Measurements from ENCODE around the gene NCAPD2.

NCAPD2 gene

GRCh38 chr12:6493497-6494257 lies at the start of gene NCAPD2:
Gene NCAPD2 (plus strand): TSS chr12:6494102. CDS start chr12:6495099, 997 bp downstream.
- DNase-seq: peak; percentile 95

DNA sequence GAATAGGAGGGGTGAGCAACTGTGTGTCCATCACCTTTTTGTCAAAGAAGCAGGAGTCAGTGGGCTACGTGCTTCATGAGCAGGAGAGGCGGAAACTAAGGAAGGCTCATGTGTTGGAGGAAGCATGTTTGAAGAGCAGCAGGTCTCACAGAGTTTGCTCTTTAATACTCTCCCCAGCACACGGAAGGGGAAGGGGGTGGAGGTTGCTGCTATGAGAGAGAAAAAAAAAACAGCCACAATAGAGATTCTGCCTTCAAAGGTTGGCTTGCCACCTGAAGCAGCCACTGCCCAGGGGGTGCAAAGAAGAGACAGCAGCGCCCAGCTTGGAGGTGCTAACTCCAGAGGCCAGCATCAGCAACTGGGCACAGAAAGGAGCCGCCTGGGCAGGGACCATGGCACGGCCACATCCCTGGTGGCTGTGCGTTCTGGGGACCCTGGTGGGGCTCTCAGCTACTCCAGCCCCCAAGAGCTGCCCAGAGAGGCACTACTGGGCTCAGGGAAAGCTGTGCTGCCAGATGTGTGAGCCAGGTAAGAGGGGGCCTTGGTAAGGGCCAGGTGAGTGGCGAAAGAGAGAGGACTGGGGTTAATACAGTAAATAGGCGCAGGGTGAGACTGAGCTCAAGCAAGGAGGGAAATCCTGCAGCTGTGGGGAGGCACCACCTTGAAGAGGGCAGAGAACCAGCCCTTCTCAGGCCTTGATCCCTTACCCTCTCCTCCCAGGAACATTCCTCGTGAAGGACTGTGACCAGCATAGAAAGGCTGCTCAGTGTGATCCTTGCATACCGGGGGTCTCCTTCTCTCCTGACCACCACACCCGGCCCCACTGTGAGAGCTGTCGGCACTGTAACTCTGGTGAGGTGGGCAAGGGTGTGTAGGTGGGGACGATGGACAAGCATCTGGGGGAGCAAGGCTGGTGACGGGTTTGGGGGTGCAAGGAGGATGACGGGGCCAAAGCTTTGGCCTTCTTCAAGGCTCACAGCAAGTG lies 48.9 kb upstream of the NCAPD2 start, which contains the start of gene CD27:
TSS of gene CD27 (plus strand) at position 252 of the 985 bp plus-strand sequence. CDS start at position 393, 141 bp downstream.
- peak; percentile 81 for DNase-seq

DNA sequence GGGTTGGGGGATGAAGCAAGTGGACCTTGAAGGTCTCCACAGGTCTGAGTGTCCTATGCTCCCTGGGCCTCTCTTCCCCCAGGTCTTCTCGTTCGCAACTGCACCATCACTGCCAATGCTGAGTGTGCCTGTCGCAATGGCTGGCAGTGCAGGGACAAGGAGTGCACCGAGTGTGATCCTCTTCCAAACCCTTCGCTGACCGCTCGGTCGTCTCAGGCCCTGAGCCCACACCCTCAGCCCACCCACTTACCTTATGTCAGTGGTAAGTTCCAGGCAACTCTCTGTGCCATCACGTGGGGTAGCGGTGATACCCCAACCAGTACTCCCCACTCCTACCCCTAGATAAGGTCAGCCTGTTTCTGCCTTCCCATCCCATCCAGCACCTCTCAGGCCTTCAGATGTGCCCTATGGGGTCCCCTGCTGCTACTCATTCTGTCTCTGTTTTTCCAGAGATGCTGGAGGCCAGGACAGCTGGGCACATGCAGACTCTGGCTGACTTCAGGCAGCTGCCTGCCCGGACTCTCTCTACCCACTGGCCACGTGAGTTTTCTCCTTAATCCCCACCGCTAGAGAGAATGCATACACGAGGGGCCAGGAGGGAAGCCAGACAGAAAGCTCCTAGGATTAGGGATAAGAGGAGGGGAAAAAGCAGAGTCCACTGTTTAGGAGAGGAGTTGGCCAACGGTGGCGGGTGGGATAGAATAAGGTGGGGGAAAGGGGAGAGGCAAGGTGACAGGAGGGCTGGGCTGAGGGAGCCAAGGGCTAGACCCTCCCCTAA lies 43.6 kb upstream of the NCAPD2 start:
- peak; percentile 68 for DNase-seq

DNA sequence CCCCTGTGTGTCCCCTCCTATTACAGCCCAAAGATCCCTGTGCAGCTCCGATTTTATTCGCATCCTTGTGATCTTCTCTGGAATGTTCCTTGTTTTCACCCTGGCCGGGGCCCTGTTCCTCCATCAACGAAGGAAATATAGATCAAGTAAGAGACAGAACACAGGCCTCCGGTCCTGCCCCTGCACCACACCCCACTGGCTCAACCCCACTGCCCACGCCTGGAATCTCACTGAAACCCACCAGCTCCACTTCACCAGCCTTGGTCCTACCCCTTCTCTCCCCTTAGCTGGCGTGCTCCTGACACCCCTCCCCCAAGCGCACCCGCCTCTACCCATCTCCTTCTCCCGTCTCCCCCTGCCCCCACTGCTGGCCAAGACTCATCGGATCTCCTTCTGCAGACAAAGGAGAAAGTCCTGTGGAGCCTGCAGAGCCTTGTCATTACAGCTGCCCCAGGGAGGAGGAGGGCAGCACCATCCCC lies 43.0 kb upstream of the NCAPD2 start:
- peak; percentile 86 for DNase-seq

- DNase-seq: peak; percentile 89
Measured at GRCh38 chr12:6451348-6452244, 42.3 kb upstream of the NCAPD2 start, which contains the start of gene TAPBPL. Gene TAPBPL (plus strand): TSS chr12:6452042. CDS start chr12:6452249, 207 bp downstream.

DNA sequence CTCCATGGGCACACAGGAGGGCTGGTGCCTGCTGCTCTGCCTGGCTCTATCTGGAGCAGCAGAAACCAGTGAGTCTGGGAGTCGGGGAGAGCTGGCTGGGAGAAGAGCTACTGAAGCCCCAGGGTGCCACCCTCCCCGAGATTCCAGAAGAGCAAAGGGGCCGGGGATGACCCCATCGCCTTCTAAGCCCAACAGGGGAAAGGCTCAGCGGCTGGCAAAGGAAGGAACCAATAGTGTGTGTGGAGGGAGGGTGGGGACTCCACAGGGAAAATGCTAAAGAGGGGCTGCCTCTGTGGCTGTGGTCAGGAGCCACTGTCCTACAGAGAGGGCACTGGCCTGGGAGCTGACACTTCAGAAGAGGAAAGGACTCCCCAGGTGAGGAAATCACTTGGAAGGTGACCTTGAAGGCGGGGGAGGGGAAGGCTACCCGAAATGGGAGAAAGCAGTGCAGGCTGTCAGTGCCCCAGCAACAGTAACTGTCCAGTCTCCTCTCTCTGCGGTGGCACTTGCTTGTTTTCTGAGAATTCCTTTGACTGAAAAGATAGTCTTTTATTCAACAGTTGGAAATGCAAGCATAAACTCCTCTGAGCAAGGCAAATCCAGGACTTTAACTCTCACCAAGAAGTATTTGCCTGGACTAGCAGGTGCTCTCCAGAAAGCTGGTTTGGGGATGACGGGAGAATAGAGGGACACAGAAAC lies 41.5 kb upstream of the NCAPD2 start:
- DNase-seq: peak; percentile 84

DNA sequence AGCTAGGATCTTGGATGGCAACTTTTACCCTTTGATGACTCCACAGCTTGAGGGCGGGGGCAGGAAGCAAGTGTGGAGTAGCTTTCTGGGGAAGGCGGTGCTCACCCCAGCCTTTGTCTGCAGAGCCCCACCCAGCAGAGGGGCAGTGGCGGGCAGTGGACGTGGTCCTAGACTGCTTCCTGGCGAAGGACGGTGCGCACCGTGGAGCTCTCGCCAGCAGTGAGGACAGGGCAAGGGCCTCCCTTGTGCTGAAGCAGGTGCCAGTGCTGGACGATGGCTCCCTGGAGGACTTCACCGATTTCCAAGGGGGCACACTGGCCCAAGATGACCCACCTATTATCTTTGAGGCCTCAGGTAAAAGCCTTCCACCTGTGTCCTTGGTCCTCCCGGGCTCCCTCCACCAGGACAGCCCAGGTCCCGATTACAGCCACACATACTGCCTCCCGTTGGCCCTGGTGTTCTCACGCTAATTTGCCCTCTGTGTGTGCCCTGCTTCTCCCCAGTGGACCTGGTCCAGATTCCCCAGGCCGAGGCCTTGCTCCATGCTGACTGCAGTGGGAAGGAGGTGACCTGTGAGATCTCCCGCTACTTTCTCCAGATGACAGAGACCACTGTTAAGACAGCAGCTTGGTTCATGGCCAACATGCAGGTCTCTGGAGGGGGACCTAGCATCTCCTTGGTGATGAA lies 40.8 kb upstream of the NCAPD2 start:
- peak; percentile 81 for DNase-seq

GRCh38 chr12:6457220-6457945 lies 36.5 kb upstream of the NCAPD2 start:
- DNase-seq: peak; percentile 59

DNA sequence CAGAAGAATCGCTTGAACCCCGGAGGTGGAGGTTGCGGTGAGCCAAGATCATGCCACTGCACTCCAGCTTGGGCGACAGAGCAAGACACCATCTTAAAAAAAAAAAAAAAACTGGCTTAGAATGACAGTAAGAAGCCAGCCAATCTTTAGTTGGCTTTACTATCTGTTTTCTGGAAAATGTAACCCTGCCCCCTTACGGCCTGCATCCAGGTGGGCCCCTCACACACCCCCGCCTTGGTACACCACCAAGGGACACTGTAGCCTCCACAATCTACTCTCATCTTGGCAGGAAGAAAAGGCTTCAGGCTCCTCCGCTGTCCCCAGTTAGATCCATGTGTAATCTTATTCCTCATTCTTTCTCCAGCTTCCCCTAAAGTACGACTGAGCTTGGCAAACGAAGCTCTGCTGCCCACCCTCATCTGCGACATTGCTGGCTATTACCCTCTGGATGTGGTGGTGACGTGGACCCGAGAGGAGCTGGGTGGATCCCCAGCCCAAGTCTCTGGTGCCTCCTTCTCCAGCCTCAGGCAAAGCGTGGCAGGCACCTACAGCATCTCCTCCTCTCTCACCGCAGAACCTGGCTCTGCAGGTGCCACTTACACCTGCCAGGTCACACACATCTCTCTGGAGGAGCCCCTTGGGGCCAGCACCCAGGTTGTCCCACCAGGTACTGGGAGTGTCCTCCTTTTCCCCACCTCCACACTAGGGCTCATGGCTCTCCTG lies 35.5 kb upstream of the NCAPD2 start:
- no peak for DNase-seq

DNA sequence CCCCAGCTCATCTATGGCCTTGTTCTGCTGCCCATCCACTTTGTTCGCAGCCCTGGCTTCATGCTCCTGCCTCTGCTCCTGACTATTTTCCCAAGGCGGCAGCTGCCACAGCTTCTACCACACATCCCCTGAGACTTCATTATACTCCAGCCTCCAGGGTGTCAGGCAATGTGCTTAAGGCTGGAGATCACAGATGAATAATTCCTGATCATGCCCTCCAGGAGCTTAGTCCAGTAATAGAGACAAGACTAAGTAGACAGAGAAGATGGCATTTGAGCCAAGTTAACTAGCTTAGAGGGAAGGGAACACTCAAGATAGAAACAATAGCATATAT lies 34.9 kb upstream of the NCAPD2 start:
- DNase-seq: no peak

- DNase-seq: peak; percentile 83
Measured at GRCh38 chr12:6460751-6461371, 33.0 kb upstream of the NCAPD2 start.

DNA sequence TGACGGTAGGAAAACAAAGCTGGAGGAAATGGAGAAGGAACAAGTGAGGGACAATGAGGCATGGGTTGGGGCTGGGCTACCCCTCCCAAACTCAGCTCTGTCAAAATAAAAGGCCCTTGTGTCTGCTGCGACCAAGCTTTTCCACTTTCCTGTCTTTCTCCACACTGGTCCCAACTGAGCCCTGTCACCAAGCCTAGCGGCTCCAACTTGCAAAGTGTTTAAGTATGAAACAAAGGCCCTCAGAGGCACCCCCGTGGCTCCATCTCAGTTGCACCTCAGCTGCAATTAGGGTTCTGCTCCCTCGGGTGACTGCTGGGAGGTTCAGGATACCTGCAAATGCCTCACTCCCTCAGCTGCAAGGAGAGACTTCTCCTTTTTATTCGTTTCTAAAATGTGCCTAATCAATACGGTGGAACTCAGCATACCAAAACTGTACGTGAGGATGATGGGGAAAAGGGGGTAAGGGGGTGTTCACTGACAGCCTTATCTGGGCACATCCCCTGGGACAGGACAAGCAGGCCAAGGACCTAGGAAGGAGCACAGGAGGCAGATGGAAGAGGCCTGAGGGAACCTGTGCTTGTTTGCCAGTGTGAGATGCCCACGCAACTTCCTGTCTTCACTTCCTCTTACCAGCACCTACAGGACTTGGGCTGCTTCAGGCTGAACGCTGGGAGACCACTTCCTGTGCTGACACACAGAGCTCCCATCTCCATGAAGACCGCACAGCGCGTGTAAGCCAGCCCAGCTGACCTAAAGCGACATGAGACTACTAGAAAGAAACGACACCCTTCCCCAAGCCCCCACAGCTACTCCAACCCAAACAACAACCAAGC lies 32.3 kb upstream of the NCAPD2 start:
- peak; percentile 88 for DNase-seq

- DNase-seq: peak; percentile 72
Measured at GRCh38 chr12:6462234-6462995, 31.5 kb upstream of the NCAPD2 start.

DNA sequence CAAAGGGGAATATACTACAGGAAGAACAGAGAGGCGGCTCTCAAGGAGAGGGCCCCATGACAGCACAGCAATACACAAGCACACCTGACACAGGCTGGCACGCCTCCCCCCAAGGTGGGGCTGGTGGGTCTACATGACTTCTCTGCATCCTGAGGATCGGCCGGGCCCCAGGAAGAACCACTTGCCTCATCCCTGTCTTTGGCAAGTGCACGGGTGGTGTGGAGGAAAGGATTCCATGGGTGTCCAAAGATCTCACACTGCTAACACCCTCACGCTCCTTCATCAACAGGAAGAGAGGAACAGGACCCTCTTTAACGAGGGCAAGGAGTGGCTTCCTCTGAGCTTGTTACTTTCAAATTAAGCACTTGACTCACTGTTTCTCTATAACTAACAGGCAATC lies 30.7 kb upstream of the NCAPD2 start:
- DNase-seq: no peak

GRCh38 chr12:6463858-6464257 lies 30.0 kb upstream of the NCAPD2 start:
- DNase-seq: no peak

DNA sequence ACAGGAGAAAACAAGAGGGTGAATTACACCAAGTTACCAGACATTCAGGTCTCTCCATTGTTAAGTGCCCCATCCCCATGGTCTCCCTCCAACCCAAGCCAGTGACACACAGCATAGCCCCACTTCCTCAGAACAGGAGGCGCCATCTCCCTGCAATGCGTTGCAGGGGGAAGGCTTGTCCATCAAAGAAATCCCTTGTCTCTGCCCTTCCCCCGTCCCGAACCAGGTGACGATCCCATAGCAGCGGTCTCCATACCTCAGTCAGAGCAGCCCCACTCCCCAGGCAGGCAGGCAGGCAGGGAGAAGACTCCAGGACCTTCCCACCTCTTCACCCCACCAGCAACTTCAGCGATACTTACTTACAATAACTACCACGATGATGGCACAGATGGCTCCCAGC lies 29.4 kb upstream of the NCAPD2 start:
- peak; percentile 57 for DNase-seq
